ENCODE measurements around the gene APOH. TPM values are rescaled to one million over a fixed set of nuclear protein-coding genes. Genes with fewer than 3 reads are reported as not detected.

Gene APOH
- total and polyA plus RNA-seq, 2 of the 13 experiments (the other 11 are each of a cell fraction or from before 2014, with no cell fraction given), result 4,846 to 5,748 TPM

- no peak for TF ChIP-seq MTERF4 (CRISPR knock-in tag; IDR thresholded peaks at IDR 0.05)
- no peak for TF ChIP-seq IRF9 (CRISPR knock-in tag; IDR thresholded peaks at IDR 0.05; ENCODE audit: borderline replicate concordance)
- TF ChIP-seq ZMYM3 (CRISPR knock-in tag; IDR thresholded peaks at IDR 0.05), result no peak
- no peak for TF ChIP-seq ZFX (CRISPR knock-in tag; IDR thresholded peaks at IDR 0.05; ENCODE audit: low read depth)
- TF ChIP-seq ZNF784 (CRISPR knock-in tag; IDR thresholded peaks at IDR 0.05; ENCODE audit: borderline replicate concordance), result no peak
- TF ChIP-seq SKI (IDR thresholded peaks at IDR 0.05; ENCODE audit: partially characterized antibody), result peak; percentile 71
- no peak for TF ChIP-seq POLR2A (IDR thresholded peaks at IDR 0.05; ENCODE audit: insufficient read depth in 1 of 2, low read depth in 2 of 2, low read length in 2 of 2)
- no peak for TF ChIP-seq ZNF562 (CRISPR knock-in tag; IDR thresholded peaks at IDR 0.05; ENCODE audit: borderline replicate concordance)
- TF ChIP-seq MIXL1 (CRISPR knock-in tag; IDR thresholded peaks at IDR 0.05), result peak; percentile 95
- TF ChIP-seq ZKSCAN1 (IDR thresholded peaks at IDR 0.05; ENCODE audit: low read length), result no peak
- TF ChIP-seq ZBTB49 (CRISPR knock-in tag; IDR thresholded peaks at IDR 0.05; ENCODE audit: borderline replicate concordance), result no peak
- no peak for TF ChIP-seq PRPF4 (IDR thresholded peaks at IDR 0.05; ENCODE audit: low read depth, low read length, poor library complexity, severe bottlenecking)
- TF ChIP-seq TFDP1 (CRISPR knock-in tag; IDR thresholded peaks at IDR 0.05; ENCODE audit: borderline replicate concordance), result no peak
- no peak for TF ChIP-seq HOXA9 (CRISPR knock-in tag; IDR thresholded peaks at IDR 0.05; ENCODE audit: borderline replicate concordance)
- peak; percentile 99 for TF ChIP-seq HNF4G (IDR thresholded peaks at IDR 0.05; ENCODE audit: borderline replicate concordance, low read depth, low read length)
- no peak for TF ChIP-seq HNF4G (CRISPR knock-in tag; IDR thresholded peaks at IDR 0.05; ENCODE audit: borderline replicate concordance, low read depth)
- TF ChIP-seq TP53 (CRISPR knock-in tag; conservative IDR thresholded peaks at IDR 0.05), result no peak
- TF ChIP-seq TCF7 (IDR thresholded peaks at IDR 0.05; ENCODE audit: low read depth), result peak; percentile 93
- TF ChIP-seq TRIM24 (CRISPR knock-in tag; IDR thresholded peaks at IDR 0.05), result 0 out of 2 replicates have a peak, but pooled peaks have one; percentile 46
- no peak for TF ChIP-seq MEIS2 (CRISPR knock-in tag; IDR thresholded peaks at IDR 0.05)
- TF ChIP-seq ZBTB1 (CRISPR knock-in tag; IDR thresholded peaks at IDR 0.05; ENCODE audit: borderline replicate concordance), result no peak
- TF ChIP-seq ZNF781 (CRISPR knock-in tag; IDR thresholded peaks at IDR 0.05; ENCODE audit: borderline replicate concordance, not compliant biosample characterization), result no peak
- no peak for TF ChIP-seq ZNF761 (CRISPR knock-in tag; conservative IDR thresholded peaks at IDR 0.05)
- peak; percentile 96 for TF ChIP-seq CEBPB (IDR thresholded peaks at IDR 0.05; ENCODE audit: borderline replicate concordance, low read depth, low read length)
- TF ChIP-seq HMG20B (CRISPR knock-in tag; conservative IDR thresholded peaks at IDR 0.05), result no peak
These were observed 6.3 kb upstream of the APOH start (continued) for GRCh38 chr17:66235377-66235994.

Data from HepG2 (cell line).